GM19240 (cell line): ENCODE measurements around the gene ZNF780A.
A peak's percentile ranks its signal among the peaks of the same experiment; 100 is the strongest.
"Not testable (repeated sequence)": the region's sequence is repeated elsewhere in the genome, so short reads cannot be mapped to it uniquely, and the experiment has no call there.

Experiments used
- DNase-seq: peaks from one replicate; pipeline ENCODE4 v3.0.0; 2011; ENCODE audit warnings: low spot score; ENCODE audit not compliant: insufficient read length

ZNF780A gene

DNA sequence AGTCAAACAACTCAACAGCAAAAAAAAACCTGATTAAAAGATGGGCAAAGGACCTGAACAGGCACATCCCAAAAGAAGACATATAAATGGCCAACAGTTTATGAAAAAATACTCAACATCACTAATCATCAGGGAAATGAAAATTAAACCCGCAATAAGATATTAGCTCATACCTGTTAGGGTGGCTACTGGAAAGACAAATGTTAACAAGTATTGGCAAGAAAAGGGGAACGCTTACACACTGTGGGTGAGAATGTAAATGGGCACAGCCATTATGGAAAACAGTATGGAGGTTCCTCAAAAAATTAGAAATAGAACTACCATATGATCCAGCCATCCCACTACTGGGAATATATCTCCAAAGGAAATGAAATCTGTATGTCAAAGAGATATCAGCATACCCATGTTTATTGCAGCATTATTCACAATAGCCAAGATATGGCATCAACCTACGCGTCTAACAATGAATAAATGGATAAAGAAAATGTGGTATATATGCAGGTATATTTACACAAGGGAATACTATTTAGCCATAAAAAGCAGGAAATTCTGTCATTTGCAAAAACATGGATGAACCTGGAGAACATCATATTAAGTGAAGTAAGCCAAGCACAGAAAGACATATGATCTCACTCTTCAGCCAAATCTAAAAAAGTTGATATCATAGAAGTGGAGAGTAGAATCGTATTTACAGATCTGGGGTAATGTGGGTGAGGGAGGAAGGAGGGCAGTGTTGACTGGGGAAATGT is 2.3 kb downstream of the ZNF780A start:
- no peak for DNase-seq

DNA sequence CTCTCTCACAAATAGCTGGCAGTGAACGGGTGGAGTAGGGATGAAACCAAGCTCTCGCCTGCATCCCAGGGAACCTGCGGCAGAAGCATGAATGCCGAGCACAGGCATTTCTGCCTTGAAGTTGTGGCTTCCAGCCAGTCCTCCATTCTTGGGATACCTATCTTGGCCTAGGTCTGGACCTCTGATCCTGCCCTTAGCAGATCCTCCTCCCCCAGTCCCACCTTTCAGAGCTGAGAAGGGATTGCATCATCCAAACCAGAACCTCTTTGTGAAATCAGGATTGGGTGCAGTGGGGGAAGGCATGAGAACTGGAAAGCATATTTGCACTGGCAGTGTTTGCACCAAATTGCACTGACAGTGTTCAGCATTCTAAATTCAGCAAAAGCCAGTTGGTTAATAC is 5.8 kb downstream of the ZNF780A start:
- DNase-seq: no peak

DNA sequence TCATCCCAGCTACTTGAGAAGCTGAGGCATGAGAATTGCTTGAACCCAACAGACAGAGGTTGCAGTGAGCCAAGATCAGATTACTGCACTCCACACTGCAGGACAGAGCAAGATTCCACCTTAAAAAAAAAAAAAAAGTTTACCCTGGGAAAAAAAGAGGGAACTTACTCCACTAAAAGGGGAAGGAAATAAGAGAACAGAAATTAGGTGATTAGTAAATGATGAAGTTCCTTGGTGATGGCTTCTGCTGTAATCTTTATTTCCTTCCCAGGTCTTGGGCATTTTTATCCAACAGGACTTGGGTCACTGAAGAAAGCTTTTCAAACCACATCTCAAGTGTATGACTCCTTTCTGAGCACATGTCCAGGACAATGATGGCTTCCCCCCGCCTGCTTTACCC is 9.3 kb downstream of the ZNF780A start:
- no peak for DNase-seq

DNA sequence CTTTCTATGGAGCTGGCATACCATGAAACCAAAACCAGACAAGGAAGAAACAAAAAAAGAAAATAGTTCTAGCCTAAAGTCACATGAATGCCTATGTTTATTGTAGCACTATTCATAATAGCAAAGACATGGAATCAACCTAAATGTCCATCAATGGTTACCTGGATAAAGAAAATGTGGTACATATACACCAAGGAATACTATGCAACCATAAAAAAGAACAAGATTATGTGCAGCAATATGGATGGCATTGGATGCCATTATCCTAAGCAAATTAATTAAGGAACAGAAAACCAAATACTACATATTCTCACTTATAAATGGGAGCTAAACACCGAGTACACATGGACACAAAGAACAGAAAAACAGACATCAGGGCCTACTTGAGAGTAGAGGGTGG is 10.5 kb downstream of the ZNF780A start:
- no peak for DNase-seq

DNA sequence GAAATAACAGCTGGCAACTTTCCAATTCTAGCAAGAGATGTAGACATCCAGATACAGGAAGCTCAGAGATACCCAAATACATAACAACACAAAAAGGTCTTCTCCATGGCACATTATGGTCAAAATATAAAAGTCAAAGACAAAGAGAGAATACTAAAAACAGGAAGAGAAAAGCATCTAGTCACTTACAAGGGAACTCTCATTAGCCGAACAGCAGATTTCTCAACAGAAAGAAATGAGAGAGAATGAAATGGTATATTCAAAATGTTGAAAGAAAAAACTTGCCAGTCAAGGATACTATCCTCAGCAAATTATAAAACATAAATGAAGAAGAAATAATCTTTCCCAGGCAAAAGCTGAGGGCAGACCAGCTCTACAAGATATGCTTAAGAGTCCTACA is 12.4 kb downstream of the ZNF780A start:
- DNase-seq: no peak

DNA sequence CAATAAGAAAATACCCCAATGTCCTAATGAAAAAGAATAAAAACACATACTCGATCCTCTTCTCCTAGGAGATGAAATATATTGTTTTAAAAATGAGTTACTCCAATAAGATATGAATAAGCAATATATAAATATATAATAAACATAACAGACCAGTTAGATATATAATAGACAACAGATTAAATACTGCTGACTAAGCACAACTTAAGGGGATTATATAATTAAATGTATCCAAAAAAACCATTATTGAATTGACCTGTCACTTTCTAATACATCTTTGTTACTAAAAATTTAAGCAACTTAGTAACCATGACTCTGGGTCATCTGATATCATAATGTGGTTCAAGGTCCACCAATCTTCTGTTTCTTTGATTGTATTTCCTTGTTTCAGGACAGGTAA is 20.7 kb downstream of the ZNF780A start:
- no peak for DNase-seq

DNA sequence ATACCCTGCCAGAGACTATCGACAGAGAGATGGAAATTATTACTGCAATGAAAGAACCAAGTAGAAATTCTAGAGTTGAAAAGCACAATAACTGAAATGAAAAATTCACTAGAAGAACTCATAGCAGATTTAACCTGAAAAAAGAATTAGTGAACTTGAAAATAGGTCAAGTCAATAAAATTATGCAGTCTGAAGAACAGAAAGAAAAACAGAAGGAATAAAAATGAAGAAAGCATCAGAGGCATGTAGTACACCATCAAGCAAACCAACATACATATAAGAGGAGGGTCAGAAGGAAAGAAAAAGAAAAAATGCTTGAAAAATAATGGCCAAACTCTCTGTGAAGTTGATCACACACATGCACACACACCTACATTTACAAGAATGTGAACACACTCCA is 31.1 kb downstream of the ZNF780A start:
- DNase-seq: no peak

DNA sequence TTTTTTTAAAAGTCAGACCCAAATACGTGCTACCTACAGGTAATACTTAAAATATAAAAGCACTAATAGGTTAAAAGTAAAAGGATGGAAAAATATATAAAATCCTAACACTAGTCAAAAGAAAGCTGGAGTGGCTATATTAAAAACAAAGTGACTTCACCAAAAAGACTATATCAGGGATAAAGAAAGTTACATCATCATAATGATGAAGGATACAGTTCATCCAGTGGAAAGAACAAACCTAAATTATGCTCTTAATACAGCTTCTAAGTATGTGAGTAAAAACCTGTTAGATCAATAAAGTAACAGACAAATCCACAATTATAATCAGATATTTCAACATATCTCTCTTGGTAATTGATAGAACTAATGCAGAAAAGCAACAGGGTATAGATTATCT is 33.6 kb downstream of the ZNF780A start:
- no peak for DNase-seq

DNA sequence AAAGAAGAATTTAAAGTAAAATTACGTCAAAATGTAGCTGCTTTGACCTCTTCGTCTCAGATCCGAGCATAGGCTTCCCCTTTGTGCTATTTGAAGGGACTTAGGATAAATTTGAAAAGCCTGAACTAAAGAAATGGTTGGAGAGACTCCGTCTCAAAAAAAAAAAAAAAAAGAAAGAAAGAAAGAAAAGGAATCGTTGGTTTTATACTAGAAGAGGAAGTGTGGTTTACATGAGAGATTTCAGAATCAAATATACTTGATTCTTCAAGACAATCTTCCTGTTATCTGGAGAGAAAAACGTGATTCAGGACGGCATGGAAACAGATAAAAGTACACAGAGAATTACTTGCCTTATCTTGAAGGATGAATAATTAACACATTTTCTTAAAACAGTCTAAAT is 34.2 kb downstream of the ZNF780A start:
- DNase-seq: no peak

DNA sequence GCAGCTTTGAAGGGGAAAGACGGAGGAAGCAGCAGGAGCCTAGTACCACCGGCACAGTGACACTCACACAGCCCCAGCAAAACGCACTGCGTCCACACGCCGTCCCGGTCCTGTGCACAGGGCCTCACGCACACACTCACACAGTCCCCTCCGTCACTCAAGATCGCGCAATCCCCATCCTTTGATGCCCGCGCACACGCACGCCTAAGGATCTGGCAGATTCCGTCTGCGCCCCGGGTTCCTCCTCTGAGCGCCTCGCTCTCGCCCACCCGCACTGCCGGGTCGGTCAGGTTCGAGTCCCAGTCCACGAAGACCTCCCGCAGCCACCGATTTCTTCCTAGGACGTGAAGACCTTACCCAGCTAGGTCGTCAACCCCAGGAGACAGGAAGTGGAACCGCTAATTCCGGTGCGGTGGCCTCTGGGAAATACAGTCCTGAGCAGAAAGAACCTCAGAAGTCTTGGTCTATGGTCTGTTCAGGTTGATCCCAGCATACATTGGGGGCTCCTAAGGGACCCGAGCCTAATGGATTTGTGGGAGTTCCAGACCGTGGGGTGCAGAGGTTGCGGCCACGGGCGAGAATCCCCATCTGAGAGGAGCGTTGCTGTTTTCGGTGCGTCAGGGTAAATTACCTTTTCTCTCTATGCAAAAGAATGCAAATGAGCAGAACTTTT is 34.8 kb downstream of the ZNF780A start, which contains the start of gene ZNF780B:
TSS of gene ZNF780B (minus strand) at position 400 of the 673 bp plus-strand sequence. CDS start 5,899 bp downstream, outside the sequence.
- peak; percentile 52 for DNase-seq

DNA sequence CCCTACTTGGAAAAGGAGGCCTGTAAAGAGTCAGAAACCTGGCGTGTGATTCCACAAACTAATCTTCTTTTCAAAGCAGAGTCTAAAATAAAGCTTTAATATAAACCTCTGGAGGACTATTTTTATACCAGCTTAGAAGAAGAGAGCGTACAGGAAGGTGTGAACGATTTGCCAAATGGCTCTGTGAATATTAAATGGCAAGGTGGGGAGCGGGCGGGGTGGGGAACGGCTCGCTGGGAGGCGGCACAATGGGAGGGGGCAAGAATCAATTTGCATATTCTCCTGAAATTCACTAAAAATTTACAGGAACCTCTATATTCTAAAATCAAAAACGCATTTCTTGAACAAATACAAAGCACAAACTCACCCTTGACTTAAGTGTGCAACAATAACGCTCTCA is 35.7 kb downstream of the ZNF780A start:
- DNase-seq: no peak

DNA sequence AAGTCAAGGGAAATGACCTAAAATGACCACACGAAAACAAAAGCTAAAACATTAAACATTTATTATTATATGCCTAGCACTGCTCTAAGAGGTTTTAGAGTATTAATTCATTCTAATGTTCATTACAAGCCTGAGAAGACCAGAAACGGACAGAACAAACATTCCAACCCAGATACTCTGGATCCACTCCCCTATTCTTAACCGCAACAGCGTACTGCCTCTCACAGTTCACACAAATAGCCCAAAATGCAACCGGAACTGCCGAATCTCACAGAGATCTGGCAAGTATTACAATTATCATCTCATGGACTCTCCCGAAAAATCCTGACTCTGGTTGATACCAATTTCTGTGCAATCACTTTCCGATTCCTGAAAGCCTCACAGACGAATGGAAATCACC is 36.1 kb downstream of the ZNF780A start:
- no peak for DNase-seq

DNA sequence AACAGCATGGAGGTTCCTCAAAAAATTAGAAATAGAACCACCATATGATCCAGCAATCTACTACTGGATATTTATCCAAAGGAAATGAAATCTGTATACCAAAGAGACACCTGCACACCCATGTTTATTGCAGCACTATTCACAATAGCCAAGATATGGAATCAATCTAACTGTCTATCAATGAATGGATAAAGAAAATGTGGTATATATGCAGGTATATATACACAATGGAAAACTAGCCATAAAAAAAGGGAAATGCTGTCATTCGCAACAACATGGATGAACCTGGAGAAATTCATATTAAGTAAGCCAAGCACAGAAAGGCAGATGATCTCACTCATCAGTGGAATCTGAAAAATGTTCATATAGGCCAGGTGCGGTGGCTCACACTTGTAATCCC is 37.3 kb downstream of the ZNF780A start:
- no peak for DNase-seq

DNA sequence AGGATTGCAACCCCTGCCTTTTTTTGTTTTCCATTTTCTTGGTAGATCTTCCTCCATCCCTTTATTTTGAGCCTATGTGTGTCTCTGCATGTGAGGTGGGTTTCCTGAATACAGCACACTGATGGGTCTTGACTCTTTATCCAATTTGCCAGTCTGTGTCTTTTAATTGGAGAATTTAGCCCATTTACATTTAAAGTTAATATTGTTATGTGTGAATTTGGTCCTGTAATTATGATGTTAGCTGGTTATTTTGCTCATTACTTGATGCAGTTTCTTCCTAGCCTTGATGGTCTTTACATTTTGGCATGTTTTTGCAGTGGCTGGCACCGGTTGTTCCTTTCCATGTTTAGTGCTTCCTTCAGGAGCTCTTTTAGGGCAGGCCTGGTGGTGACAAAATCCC is 49.0 kb downstream of the ZNF780A start:
- not testable (repeated sequence) for DNase-seq

DNA sequence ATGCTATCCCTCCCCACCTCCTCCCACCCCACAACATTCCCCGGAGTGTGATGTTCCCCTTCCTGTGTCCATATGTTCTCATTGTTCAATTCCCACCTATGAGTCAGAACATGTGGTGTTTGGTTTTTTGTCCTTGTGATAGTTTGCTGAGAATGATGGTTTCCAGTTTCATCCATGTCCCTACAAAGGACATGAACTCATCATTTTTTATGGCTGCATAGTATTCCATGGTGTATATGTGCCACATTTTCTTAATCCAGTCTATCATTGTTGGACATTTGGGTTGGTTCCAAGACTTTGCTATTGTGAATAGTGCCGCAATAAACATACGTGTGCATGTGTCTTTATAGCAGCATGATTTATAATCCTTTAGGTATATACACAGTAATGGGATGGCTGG is 52.7 kb downstream of the ZNF780A start:
- not testable (repeated sequence) for DNase-seq

DNA sequence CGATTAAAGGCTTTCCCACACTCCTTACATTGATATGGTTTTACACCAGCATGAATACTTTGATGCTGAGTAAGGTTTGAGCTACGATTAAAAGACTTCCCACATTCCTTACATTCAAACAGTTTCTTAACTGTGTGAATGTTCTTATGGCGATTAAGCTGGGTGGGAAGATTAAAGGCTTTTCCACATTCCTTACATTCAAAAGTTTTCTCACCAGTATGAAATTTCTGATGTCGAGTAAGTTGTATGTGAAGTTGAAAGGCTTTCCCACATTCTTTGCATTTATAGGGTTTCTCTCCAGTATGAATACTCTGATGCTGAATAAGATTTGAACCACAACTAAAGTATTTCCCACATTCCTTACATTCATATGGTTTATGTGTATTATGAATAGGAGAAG is 54.7 kb downstream of the ZNF780A start:
- DNase-seq: no peak

DNA sequence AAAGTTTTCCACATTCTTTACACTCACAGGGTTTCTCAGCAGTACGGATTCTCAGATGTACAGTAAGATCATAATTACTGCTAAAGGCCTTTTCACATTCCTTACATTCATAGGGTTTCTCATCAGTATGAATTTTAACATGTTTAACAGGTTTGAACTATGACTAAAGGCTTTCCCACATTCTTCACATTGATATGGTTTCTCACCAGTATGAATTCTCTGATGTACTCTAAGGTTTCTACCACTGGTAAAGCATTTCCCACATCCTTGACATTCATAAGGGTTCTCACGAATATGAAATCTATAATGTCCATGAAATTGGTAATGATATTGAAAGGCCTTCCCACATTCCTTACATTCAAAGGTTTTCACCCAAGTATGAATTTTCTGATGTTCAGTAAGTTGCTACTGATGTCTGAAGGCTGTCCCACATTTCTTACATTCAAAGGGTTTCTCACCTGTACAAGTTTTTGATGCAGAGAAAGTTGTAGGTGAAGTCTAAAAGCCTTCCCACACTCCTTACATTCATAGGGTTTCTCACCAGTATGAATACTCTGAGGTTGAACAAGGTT is 56.7 kb downstream of the ZNF780A start:
- DNase-seq: no peak

DNA sequence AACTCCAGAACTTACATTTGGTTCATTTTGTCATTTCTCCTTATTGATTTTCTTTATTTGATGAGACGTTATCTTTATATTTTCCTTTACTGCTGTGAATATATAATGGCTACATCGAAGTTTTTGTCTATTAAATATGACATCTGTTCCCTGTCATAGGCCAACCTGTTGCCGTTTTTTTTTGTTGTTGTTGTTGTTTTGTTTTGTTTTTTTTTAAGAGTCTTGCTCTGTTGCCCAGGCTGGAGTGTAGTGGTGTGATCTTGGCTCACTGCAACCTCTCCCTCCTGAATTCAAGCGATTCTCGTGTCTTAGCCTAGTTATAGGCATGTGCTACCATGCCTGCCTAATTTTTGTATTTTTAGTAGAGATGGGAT is 64.2 kb downstream of the ZNF780A start:
- no peak for DNase-seq

DNA sequence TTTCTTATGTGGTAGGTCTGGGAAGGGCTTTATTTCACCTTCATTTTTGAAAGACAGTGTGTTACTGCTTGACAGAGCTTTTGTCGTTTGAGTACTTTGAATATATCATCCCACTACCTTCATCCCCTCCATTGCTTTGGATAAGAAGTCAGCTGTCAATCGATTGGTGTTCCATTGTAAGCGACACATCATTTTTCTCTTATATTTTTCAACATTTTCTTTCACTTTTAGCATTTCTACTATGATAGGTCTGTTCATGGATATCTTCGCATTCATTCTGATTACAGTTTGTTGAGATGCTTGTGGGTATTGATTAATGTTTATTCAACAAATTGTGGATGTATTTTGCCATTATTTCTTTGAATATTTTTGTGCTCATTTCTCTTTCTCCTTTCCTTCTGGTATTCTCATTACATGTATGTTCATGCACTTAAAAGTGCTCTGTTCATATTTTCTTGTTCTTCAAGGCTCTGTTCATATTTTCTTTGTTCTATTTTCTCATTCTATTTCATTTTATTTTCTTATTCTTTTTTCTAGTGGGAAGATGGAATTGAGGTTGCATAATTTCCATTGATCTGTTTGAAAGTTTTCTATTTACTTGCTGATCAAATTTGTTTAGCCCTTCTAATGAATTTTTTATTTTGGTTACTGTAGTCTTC is 64.7 kb downstream of the ZNF780A start:
- no peak for DNase-seq

DNA sequence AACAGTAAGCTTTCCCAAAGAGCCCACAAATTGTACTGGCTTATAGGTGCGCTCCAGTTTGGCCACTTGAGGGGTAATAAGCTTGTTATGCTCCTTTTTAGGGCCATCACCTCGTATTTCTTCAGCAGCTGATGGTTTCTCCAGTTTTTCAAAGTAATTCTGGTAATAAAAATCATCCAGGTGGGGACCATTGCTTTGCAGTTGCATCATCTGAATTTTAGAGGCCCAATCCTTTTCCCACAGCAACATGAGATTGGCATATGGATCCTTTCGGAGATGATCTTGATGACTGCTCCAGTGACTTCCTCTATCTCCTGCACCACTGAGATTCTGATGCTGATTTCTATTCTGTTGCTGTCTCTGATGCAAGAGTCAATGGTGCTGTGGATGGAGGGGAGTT is 66.8 kb downstream of the ZNF780A start:
- no peak for DNase-seq
